OCI-LY7 (cell line): ENCODE results near the gene TPRN. TPM values are rescaled to one million over a fixed set of nuclear protein-coding genes. Genes with fewer than 3 reads are reported as not detected.

Source experiments
- BruUV-seq: library from RNA; stranded (reverse); fragments of 400-500 nt; replicated peaks from 2 replicates; lab custom pipeline; 2021; lab: Mats Ljungman, UMichigan
- CTCF ChIA-PET: fragments of 300-600 bp; sonication (Branson Sonifier 250); formaldehyde crosslinking; loops from one replicate; lab custom pipeline; 2022; ENCODE audit warnings: antibody characterized with exemption; ENCODE audit not compliant: unreplicated experiment; lab: Charles Lee
- POLR2A ChIA-PET: fragments of 300-600 bp; sonication (Branson Sonifier 250); formaldehyde crosslinking; loops from one replicate; lab custom pipeline; 2022; ENCODE audit warnings: antibody characterized with exemption; lab: Charles Lee
- DNase-seq: peaks from one replicate; pipeline ENCODE4 v3.0.0-alpha.2; 2015; ENCODE audit warnings: low spot score
- H2AFZ ChIP-seq: fragments of 200-600 bp; sonication (generic), shearing (Covaris generic); 2 replicates; pipeline ENCODE4 v1.6.1; 2014; ENCODE audit warnings: mild to moderate bottlenecking, antibody characterized with exemption, low read length, moderate library complexity
- H3K27ac ChIP-seq: fragments of 200-600 bp; sonication (generic); 2 replicates; pipeline ENCODE4 v1.5.1; 2014; ENCODE audit warnings: mixed run types, low read depth, mild to moderate bottlenecking, moderate library complexity, low read length, inconsistent platforms; ENCODE audit not compliant: poor library complexity, severe bottlenecking
- H3K36me3 ChIP-seq: fragments of 200-600 bp; sonication (generic); 2 replicates; pipeline ENCODE4 v1.6.1; 2014; ENCODE audit warnings: mild to moderate bottlenecking, antibody characterized with exemption, low read length, moderate library complexity, mixed read lengths; ENCODE audit not compliant: insufficient read depth
- H3K4me1 ChIP-seq: fragments of 200-600 bp; sonication (generic); 2 replicates; pipeline ENCODE4 v1.5.1; 2014; ENCODE audit warnings: mild to moderate bottlenecking, low read length; ENCODE audit not compliant: insufficient read depth, poor library complexity, severe bottlenecking
- H3K4me2 ChIP-seq: fragments of 200-600 bp; sonication (generic); 2 replicates; pipeline ENCODE4 v1.6.1; 2014; ENCODE audit warnings: mild to moderate bottlenecking, low read length
- H3K4me3 ChIP-seq: fragments of 200-600 bp; sonication (generic); 2 replicates; pipeline ENCODE4 v1.5.1; 2014; ENCODE audit warnings: mild to moderate bottlenecking, low read depth, low read length; ENCODE audit not compliant: poor library complexity, severe bottlenecking
- H3K79me2 ChIP-seq: fragments of 200-600 bp; sonication (generic); 2 replicates; pipeline ENCODE4 v1.6.1; 2016; ENCODE audit warnings: low read depth, mild to moderate bottlenecking, low read length, moderate library complexity, mixed read lengths; ENCODE audit not compliant: insufficient read depth
- H3K9me2 ChIP-seq: fragments of 200-600 bp; sonication (generic); 2 replicates; pipeline ENCODE4 v1.6.1; 2016; ENCODE audit warnings: mild to moderate bottlenecking, low read length, mixed read lengths; ENCODE audit not compliant: insufficient read depth
- H3K9me3 ChIP-seq: fragments of 200-600 bp; sonication (generic); 2 replicates; pipeline ENCODE4 v1.6.1; 2014; ENCODE audit warnings: mild to moderate bottlenecking, mixed run types, low read length, mixed read lengths
- H4K20me1 ChIP-seq: fragments of 200-600 bp; sonication (generic); 2 replicates; pipeline ENCODE4 v1.6.1; 2014; ENCODE audit warnings: mild to moderate bottlenecking, antibody characterized with exemption, low read length, moderate library complexity, mixed read lengths; ENCODE audit not compliant: insufficient read depth
- CTCF ChIP-seq: fragments of 200-600 bp; sonication (generic); conservative IDR thresholded peaks from 2 replicates; pipeline ENCODE4 v1.5.1; 2014; ENCODE audit warnings: mild to moderate bottlenecking, antibody characterized with exemption, low read length, moderate library complexity, mixed read lengths
- EZH2phosphoT487 ChIP-seq: fragments of 200-600 bp; sonication (generic); IDR thresholded peaks from 2 replicates; pipeline ENCODE4 v1.6.1; 2018; ENCODE audit warnings: low read depth, borderline replicate concordance, mild to moderate bottlenecking, mixed run types, antibody characterized with exemption, low read length, moderate library complexity, mixed read lengths
- intact Hi-C: fragments of 100-400 bp; cut with micrococcal nuclease; formaldehyde crosslinking; loops from one replicate; pipeline ENCODE4 v1.10.0; 2022; ENCODE audit not compliant: unreplicated experiment
- total RNA-seq, 2 experiments: library from RNA; depleted of rRNA in 1 of 2; stranded (reverse); fragments of >200 nt in 1 of 2; shearing (Covaris generic) in 1 of 2; gene quantifications; 2 replicates each; pipeline ENCODE4 v1.2.3, GENCODE V29; 2014 to 2022

TPRN gene
- total RNA-seq, 2 experiments from 2014 or later: 9.0 to 15.9 TPM

- no peak for TF ChIP-seq EZH2phosphoT487
- TF ChIP-seq CTCF: no peak
- Histone ChIP-seq H3K9me3 (no peaks in the 10 kb centered on the region), H3K4me1 (peaks cover 44% of the 10 kb centered on the region), H3K4me3 (peak overlapping the region; percentile 92), H3K9me2 (no peaks in the 10 kb centered on the region), H4K20me1 (peaks cover 14% of the 10 kb centered on the region; the same call in 1 of the 2 replicates), H2AFZ (no peak overlapping the region), H3K79me2 (peaks cover 62% of the 10 kb centered on the region), H3K36me3 (peaks cover 23% of the 10 kb centered on the region), H3K4me2 (peak overlapping the region; percentile 97), H3K27ac (peak overlapping the region; percentile 57)
- POLR2A ChIA-PET: interaction anchor here (0.9 to 1.5 kb wide), 5 partner anchors 11 to 73 kb away, joined by 3 to 4 read pairs (median 4); partner anchors contain the start of gene RNF208
- no peak for DNase-seq
- CTCF ChIA-PET: no interaction called here
- no TSS peak for BruUV-seq
- intact Hi-C loops: no loop called here
Observed at GRCh38 chr9:137204731-137205125, 4.2 kb upstream of the TPRN start.

- no peak for DNase-seq
- Histone ChIP-seq H3K36me3 (peaks cover 12% of the 10 kb centered on the region; the same call in 1 of the 2 replicates), H2AFZ (no peak overlapping the region), H3K9me2 (no peaks in the 10 kb centered on the region), H3K4me1 (peaks cover 44% of the 10 kb centered on the region), H3K79me2 (peaks cover 62% of the 10 kb centered on the region), H3K4me3 (peak overlapping the region; percentile 76), H3K9me3 (no peaks in the 10 kb centered on the region), H4K20me1 (peaks cover 14% of the 10 kb centered on the region; the same call in 1 of the 2 replicates), H3K27ac (peak overlapping the region; percentile 17), H3K4me2 (peak overlapping the region; percentile 97)
- TF ChIP-seq EZH2phosphoT487 (no peak), CTCF (no peak)
- POLR2A ChIA-PET: interaction anchor here (0.5 to 1.1 kb wide), 3 partner anchors 16 to 663 kb away, joined by 3 to 6 read pairs (median 5); no protein-coding TSS in a partner anchor
- BruUV-seq: no TSS peak
- intact Hi-C loops: loop anchor here (1.0 kb wide), 1 partner anchor 85 kb away; no protein-coding TSS in a partner anchor
- CTCF ChIA-PET: no interaction called here
Observed at GRCh38 chr9:137202966-137203365, 2.4 kb upstream of the TPRN start.
